ENCODE results near the gene PDE10A. TPM values are rescaled to one million over a fixed set of nuclear protein-coding genes. Genes with fewer than 3 reads are reported as not detected.

The PDE10A gene
- total RNA-seq, 1 donor from 2014 or later = 0.79 TPM

- no peak for DNase-seq (ENCODE audit: low read depth)
- Histone ChIP-seq H3K4me3 (ENCODE audit: low read depth, low read length) (no peak overlapping the region), H3K36me3 (ENCODE audit: control insufficient read depth, insufficient read depth, low read length) (no peaks in the 10 kb centered on the region), H3K27me3 (ENCODE audit: control insufficient read depth, insufficient read depth, low read length) (no peaks in the 10 kb centered on the region)
- no peak for TF ChIP-seq CTCF (IDR thresholded peaks at IDR 0.05; ENCODE audit: insufficient read depth, low read length, severe bottlenecking)
- no peak for FAIRE-seq
Measured at GRCh38 chr6:165695722-165696515, 32.9 kb upstream of the PDE10A start.

DNA sequence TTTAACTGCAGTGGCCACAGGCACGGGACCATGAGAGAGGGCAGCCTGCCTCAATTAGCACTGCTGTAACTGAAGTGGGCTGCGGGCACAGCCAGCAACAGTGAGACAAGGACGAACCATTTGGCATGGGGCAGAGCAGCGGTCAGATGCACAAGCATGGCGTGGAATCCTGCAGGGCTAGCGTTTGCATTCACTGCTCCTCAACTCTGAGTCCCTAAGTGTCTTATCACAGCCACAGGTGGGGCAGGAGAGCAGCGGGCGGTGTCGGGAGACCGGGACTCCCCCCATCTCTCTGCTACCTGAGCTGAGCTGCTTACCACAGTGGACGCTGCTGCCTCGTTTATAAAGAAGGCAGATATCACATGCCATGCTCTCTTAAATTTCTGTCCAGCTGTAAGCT is 31.3 kb upstream of the PDE10A start:
- TF ChIP-seq CTCF (IDR thresholded peaks at IDR 0.05; ENCODE audit: insufficient read depth, low read length, severe bottlenecking) = no peak
- no peak overlapping the region for H3K4me3 ChIP-seq (ENCODE audit: low read depth, low read length)
- DNase-seq (ENCODE audit: low read depth) (no peak), FAIRE-seq (no peak)
- H3K27me3 ChIP-seq (ENCODE audit: control insufficient read depth, insufficient read depth, low read length) = no peaks in the 10 kb centered on the region
- no peaks in the 10 kb centered on the region for H3K36me3 ChIP-seq (ENCODE audit: control insufficient read depth, insufficient read depth, low read length)

DNA sequence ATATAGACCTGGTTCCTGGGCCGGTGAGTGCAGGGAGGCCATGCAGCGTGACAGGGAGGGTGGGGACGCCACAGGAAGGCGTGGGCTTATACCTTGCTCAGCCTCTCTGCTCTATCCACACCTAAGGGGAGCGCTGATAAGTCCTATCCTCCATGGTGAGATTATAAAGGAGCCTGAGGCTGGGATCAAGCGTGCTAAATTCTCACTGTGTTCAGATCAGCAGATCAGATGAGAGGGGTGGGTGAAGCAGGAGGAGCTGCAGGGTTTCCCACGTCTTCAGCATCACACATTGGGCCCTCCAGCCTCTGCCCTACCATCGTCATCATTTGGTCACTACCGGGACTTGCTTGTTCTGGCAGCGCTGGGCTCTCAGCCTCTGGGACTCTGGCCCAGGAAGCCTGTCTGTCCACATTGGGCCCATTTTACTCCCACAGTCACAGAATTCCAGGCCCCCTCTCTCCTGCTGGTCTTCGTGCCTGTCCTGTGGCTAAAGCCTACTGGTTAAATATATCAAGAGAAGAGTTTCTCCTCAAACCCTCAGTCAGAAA is 29.1 kb upstream of the PDE10A start:
- DNase-seq (ENCODE audit: low read depth) = no peak
- Histone ChIP-seq H3K27me3 (ENCODE audit: control insufficient read depth, insufficient read depth, low read length) (no peaks in the 10 kb centered on the region), H3K36me3 (ENCODE audit: control insufficient read depth, insufficient read depth, low read length) (no peaks in the 10 kb centered on the region), H3K4me3 (ENCODE audit: low read depth, low read length) (no peak overlapping the region)
- TF ChIP-seq CTCF (IDR thresholded peaks at IDR 0.05; ENCODE audit: insufficient read depth, low read length, severe bottlenecking) = no peak
- FAIRE-seq = no peak

GRCh38 chr6:165689699-165690098 is 26.7 kb upstream of the PDE10A start:
- no peak for FAIRE-seq
- no peak overlapping the region for H3K4me3 ChIP-seq (ENCODE audit: low read depth, low read length)
- H3K36me3 ChIP-seq (ENCODE audit: control insufficient read depth, insufficient read depth, low read length) = no peaks in the 10 kb centered on the region
- no peak for TF ChIP-seq CTCF (IDR thresholded peaks at IDR 0.05; ENCODE audit: insufficient read depth, low read length, severe bottlenecking)
- no peaks in the 10 kb centered on the region for H3K27me3 ChIP-seq (ENCODE audit: control insufficient read depth, insufficient read depth, low read length)
- DNase-seq (ENCODE audit: low read depth) = no peak

DNA sequence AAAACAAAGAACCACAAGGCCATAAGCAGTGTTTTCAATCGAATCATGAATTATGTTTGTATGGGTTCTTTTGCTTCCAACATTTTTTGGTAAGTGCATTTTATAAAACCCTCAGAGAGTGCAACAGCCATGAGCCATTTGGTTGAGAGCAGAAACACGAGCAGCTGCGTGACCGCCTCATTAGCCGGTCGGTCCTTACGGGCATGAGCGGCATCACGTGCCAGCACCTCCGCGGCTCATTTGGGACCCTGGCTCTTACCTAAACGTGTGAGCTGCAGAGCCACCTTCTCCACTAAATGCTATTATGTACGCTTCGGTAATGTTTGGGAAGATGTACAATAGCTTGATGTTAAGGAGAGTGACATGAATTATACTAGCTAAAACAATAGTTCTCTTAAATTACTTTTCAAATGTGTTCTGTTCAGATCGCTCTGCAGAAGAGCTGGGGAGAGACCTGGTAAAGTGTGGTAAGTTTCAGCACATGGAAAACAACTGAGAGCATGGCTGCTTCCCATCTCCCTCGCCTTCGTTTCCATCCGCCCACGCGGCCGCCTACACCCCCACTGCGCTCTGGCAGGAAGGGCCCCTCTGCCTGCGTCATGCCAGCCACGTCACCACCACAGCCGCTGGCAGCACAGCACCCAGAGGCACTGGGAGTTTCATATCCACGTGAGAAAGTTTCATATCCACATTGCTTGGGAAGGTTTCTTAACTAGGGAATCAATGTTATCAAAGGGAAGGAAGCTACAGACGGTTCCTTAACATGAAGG is 23.7 kb upstream of the PDE10A start:
- H3K27me3 ChIP-seq (ENCODE audit: control insufficient read depth, insufficient read depth, low read length) = no peaks in the 10 kb centered on the region
- TF ChIP-seq CTCF (IDR thresholded peaks at IDR 0.05; ENCODE audit: insufficient read depth, low read length, severe bottlenecking) = no peak
- H3K36me3 ChIP-seq (ENCODE audit: control insufficient read depth, insufficient read depth, low read length) = no peaks in the 10 kb centered on the region
- FAIRE-seq (no peak), DNase-seq (ENCODE audit: low read depth) (no peak)
- H3K4me3 ChIP-seq (ENCODE audit: low read depth, low read length) = no peak overlapping the region
